GM12878 (cell line): Measurements from ENCODE around the gene FNDC3B. TPM values are rescaled to one million over a fixed set of nuclear protein-coding genes. Genes with fewer than 3 reads are reported as not detected.
A peak's percentile ranks its signal among the peaks of the same experiment; 100 is the strongest.
"Not testable (repeated sequence)": the region's sequence is repeated elsewhere in the genome, so short reads cannot be mapped to it uniquely, and the experiment has no call there.

Experiments used
- ATAC-seq: fragments of 200-7000 bp; cut with Tn5 transposase; 3 replicates; pipeline ENCODE4 v1.9.1; 2020; ENCODE audit warnings: mild to moderate bottlenecking, moderate library complexity
- BruUV-seq: library from RNA; stranded (reverse); fragments of 400-500 nt; replicated peaks from 2 replicates; lab custom pipeline; 2021; lab: Mats Ljungman, UMichigan
- CTCF ChIA-PET: fragments of 300-600 bp; sonication (Branson Sonifier 250); formaldehyde crosslinking; extraction: SDS; loops from one replicate; lab custom pipeline; 2021; ENCODE audit warnings: inconsistent platforms; lab: Yijun Ruan, JAX
- POLR2A ChIA-PET: fragments of 350-600 bp; formaldehyde crosslinking; extraction: SDS; loops from one replicate; lab custom pipeline; 2021; ENCODE audit warnings: inconsistent platforms; lab: Charles Lee
- RAD21 ChIA-PET: fragments of 300-600 bp; sonication (Branson Sonifier 250); formaldehyde crosslinking; loops from one replicate; lab custom pipeline; 2023; ENCODE audit warnings: antibody characterized with exemption; ENCODE audit not compliant: unreplicated experiment; lab: Charles Lee
- SMC1A ChIA-PET: fragments of 300-600 bp; sonication (Branson Sonifier 250); formaldehyde crosslinking; loops from one replicate; lab custom pipeline; 2023; ENCODE audit not compliant: unreplicated experiment, uncharacterized antibody; lab: Charles Lee
- DNase-seq: peaks from one replicate; pipeline ENCODE4 v3.0.0-alpha.2; 2011; ENCODE audit warnings: low read depth, low spot score
- FAIRE-seq: peaks from 3 replicates; lab custom pipeline; 2011; peaks lifted over from hg19 to GRCh38; lab: Jason Lieb, UNC
- H2AFZ ChIP-seq: 2 replicates; pipeline ENCODE4 v1.6.0; 2011; ENCODE audit warnings: low read depth, low read length, control low read depth; ENCODE audit not compliant: control insufficient read depth
- H3K27ac ChIP-seq: 2 replicates; pipeline ENCODE4 v1.5.1; 2011; ENCODE audit warnings: control low read depth; ENCODE audit not compliant: control insufficient read depth, insufficient read depth
- H3K27me3 ChIP-seq, 2 experiments: replicated peaks in 1 of 2; 2 replicates each; pipeline versions ENCODE4 v1.6.0 to v1.6.1; 2011; ENCODE audit warnings: low read length in 1 of 2; ENCODE audit not compliant: control insufficient read depth in 2 of 2, insufficient read depth in 2 of 2
- H3K36me3 ChIP-seq, 2 experiments: 2 replicates each; pipeline ENCODE4 v1.5.1; 2011; ENCODE audit warnings: low read length in 1 of 2; ENCODE audit not compliant: control insufficient read depth in 2 of 2, insufficient read depth in 2 of 2
- H3K4me1 ChIP-seq: 2 replicates; pipeline ENCODE4 v1.6.1; 2011; ENCODE audit warnings: mild to moderate bottlenecking, low read length, moderate library complexity, mixed read lengths; ENCODE audit not compliant: control insufficient read depth, insufficient read depth
- H3K4me2 ChIP-seq: 2 replicates; pipeline ENCODE4 v1.6.0; 2011; ENCODE audit warnings: control low read depth; ENCODE audit not compliant: control insufficient read depth, insufficient read depth
- H3K4me3 ChIP-seq: fragments of 200-600 bp; sonication (generic); 2 replicates; pipeline ENCODE4 v1.5.1; 2016
- H3K79me2 ChIP-seq: 2 replicates; pipeline ENCODE4 v1.6.0; 2011; ENCODE audit warnings: low read length; ENCODE audit not compliant: control insufficient read depth, insufficient read depth
- H3K9ac ChIP-seq: 2 replicates; pipeline ENCODE4 v1.8.0; 2011; ENCODE audit warnings: low read length, control low read depth, mixed read lengths; ENCODE audit not compliant: control insufficient read depth, insufficient read depth
- H3K9me3 ChIP-seq: replicated peaks from 3 replicates; pipeline ENCODE4 v1.5.1; 2011; ENCODE audit warnings: mild to moderate bottlenecking, low read length; ENCODE audit not compliant: control insufficient read depth, insufficient read depth
- H4K20me1 ChIP-seq: 2 replicates; pipeline ENCODE4 v1.6.0; 2011; ENCODE audit not compliant: control insufficient read depth, insufficient read depth
- MLLT1 ChIP-seq: fragments of 450-650 bp; IDR thresholded peaks from 2 replicates; pipeline ENCODE4 v1.6.1; 2016; ENCODE audit warnings: mild to moderate bottlenecking
- POLR2AphosphoS2 ChIP-seq: IDR thresholded peaks from 2 replicates; pipeline ENCODE4 v1.6.1; 2011; ENCODE audit warnings: low read depth, mild to moderate bottlenecking, low read length, improper control_type of control experiment, moderate library complexity
- WGBS: methylation state at CpG from one replicate; pipeline ENCODE4 v1.1.6; 2016; ENCODE audit warnings: low lambda C conversion rate; ENCODE audit not compliant: insufficient replicate concordance, insufficient coverage; ENCODE audit errors: missing lambda C conversion rate; 5-methylcytosine and 5-hydroxymethylcytosine counted together
- in situ Hi-C: fragments of 300-500 bp; cut with MboI; formaldehyde crosslinking; loops from 9 replicates; pipeline ENCODE4 v1.14.3; 2018; ENCODE audit warnings: mixed read lengths
- intact Hi-C: fragments of 100-400 bp; cut with micrococcal nuclease; formaldehyde crosslinking; loops from one replicate; pipeline ENCODE4 v1.14.2; 2022; ENCODE audit not compliant: unreplicated experiment
- polyA plus RNA-seq, 11 experiments: library from polyadenylated mRNA; depleted of rRNA in 4 of 11; unstranded in 6 of 11; stranded (reverse) in 5 of 11; fragments of >200 nt; fragmentation: Nextera tagmentation in 4 of 11; fragmentation: Illumina TruSeq in 1 of 11; extraction: Ambion mirVana in 4 of 11; extraction: Trizol in 1 of 11; gene quantifications; 1 replicate in 1 of 11; 2 replicates in 10 of 11; pipeline versions ENCODE4 v1.2.1 to v1.2.3, GENCODE V29; 2011 to 2016; ENCODE audit warnings: inconsistent platforms in 2 of 11, missing spikeins in 2 of 11, low read depth in 1 of 11
- total RNA-seq, 4 experiments: library from RNA; depleted of rRNA in 3 of 4; stranded (reverse); fragments of >200 nt in 3 of 4; fragmentation: Illumina TruSeq in 1 of 4; extraction: Trizol in 1 of 4; gene quantifications; 2 replicates each; pipeline versions ENCODE4 v1.2.1 to v1.2.3, GENCODE V29; 2013 to 2021

Gene FNDC3B
- total and polyA plus RNA-seq, 10 of the 15 experiments (the other 5 are each of a cell fraction or from before 2014, with no cell fraction given): 7.9 to 35.0 (median 18.5) TPM

GRCh38 chr3:172042136-172042662 is 2.8 kb downstream of the FNDC3B start:
- Histone ChIP-seq H3K79me2 (peaks cover 76% of the 10 kb centered on the region), H3K27me3 (no peaks in the 10 kb centered on the region), H4K20me1 (no peaks in the 10 kb centered on the region), H2AFZ (no peak overlapping the region), H3K4me1 (peaks cover 7% of the 10 kb centered on the region; the same call in 1 of the 2 replicates), H3K4me3 (no peak overlapping the region), H3K36me3 (no peaks in the 10 kb centered on the region), H3K9ac (no peak overlapping the region), H3K27ac (no peak overlapping the region), H3K4me2 (peak overlapping the region; percentile 34), H3K9me3 (no peaks in the 10 kb centered on the region)
- DNase-seq (no peak), ATAC-seq (no peak), FAIRE-seq (no peak)
- CTCF ChIA-PET: interaction anchor here (0.8 to 1.9 kb wide), 11 partner anchors 12 to 301 kb away, joined by 3 to 9 read pairs (median 4); no protein-coding TSS in a partner anchor
- in situ Hi-C loops (no loop called here), intact Hi-C loops (loop anchor here (5.0 kb wide), 1 partner anchor 90 kb away; no protein-coding TSS in a partner anchor)
- WGBS: 85% methylated on average over 6 of the region's 6 CpGs
- TF ChIP-seq POLR2AphosphoS2: no peak
- SMC1A ChIA-PET: interaction anchor here (0.6 to 7.2 kb wide), 23 partner anchors 9 to 299 kb away, joined by 3 to 110 read pairs (median 5); no protein-coding TSS in a partner anchor
- POLR2A ChIA-PET: interaction anchor here (0.6 to 1.7 kb wide), 10 partner anchors 11 to 185 kb away, joined by 3 to 11 read pairs (median 4); no protein-coding TSS in a partner anchor
- RAD21 ChIA-PET: interaction anchor here (0.9 to 7.5 kb wide), 14 partner anchors 15 to 290 kb away, joined by 3 to 70 read pairs (median 7); no protein-coding TSS in a partner anchor
- BruUV-seq: no TSS peak

GRCh38 chr3:172042663-172043179 is 3.3 kb downstream of the FNDC3B start:
- BruUV-seq, in situ Hi-C loops, ATAC-seq, FAIRE-seq, H3K9me3 ChIP-seq, H3K4me3 ChIP-seq, H3K9ac ChIP-seq, H4K20me1 ChIP-seq, H3K27ac ChIP-seq, H3K36me3 ChIP-seq, H2AFZ ChIP-seq, DNase-seq, H3K27me3 ChIP-seq, H3K4me1 ChIP-seq: not testable (repeated sequence)
- intact Hi-C loops: loop anchor here (5.0 kb wide), 1 partner anchor 90 kb away; no protein-coding TSS in a partner anchor
- ChIA-PET RAD21 (interaction anchor here (0.9 to 7.5 kb wide), 12 partner anchors 14 to 290 kb away, joined by 3 to 70 read pairs (median 7); no protein-coding TSS in a partner anchor), SMC1A (interaction anchor here (0.6 to 7.2 kb wide), 22 partner anchors 9 to 298 kb away, joined by 3 to 110 read pairs (median 5); no protein-coding TSS in a partner anchor), CTCF (interaction anchor here (0.8 to 1.9 kb wide), 11 partner anchors 11 to 301 kb away, joined by 3 to 9 read pairs (median 4); no protein-coding TSS in a partner anchor), POLR2A (interaction anchor here (0.6 to 1.9 kb wide), 10 partner anchors 10 to 184 kb away, joined by 3 to 11 read pairs (median 4); no protein-coding TSS in a partner anchor)
- Histone ChIP-seq H3K79me2 (peaks cover 81% of the 10 kb centered on the region), H3K4me2 (peak overlapping the region; percentile 34)
- 97% methylated on average over 20 of the region's 21 CpGs for WGBS
- peak; percentile 86 for TF ChIP-seq MLLT1
